HG03135 (cell line): ENCODE data around the gene TMEM45A.
"Not testable (repeated sequence)": the region's sequence is repeated elsewhere in the genome, so short reads cannot be mapped to it uniquely, and the experiment has no call there.

Source experiments
- ATAC-seq: cut with Tn5 transposase; IDR thresholded peaks from one replicate; pipeline ENCODE4 v1.9.1; 2021; ENCODE audit warnings: mild to moderate bottlenecking, moderate library complexity; ENCODE audit not compliant: unreplicated experiment

Gene TMEM45A

DNA sequence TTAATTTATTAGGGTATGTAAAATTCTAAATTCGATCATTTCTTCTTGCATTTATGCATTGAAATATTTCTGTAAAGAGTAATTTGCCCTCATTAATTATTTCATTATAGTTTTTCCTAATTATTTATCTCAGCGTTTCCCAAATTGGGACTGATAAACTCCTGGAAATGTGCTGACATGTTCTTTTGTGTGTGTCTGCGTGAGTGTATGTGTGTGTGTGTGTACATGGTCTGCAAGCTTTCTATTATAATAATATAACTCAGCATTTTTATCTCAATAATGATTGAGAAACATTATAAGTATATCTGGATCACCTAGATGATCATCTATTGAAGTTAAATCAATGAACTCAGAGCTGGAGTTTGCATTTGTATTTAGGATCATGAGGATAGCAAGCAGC, 38.7 kb downstream of the TMEM45A start:
- no peak for ATAC-seq

DNA sequence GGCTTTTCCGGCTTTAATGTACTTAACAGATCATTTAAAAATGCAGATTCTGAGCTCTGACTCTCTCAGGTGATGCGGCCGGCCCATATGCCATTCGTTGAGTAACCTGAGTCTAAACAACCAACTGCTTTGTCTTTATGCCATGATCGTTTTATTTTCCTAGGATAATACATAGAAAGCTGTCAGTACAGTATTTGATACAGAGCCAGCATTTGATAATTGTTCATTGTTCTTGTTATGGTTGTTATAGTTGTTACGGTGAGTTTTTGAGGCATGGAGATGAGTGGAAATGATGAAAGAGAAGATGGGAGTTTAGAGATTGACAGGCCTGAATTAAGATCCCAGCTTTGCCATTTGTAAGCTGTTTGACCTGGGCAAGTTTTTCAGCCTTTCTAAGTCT, 40.0 kb downstream of the TMEM45A start:
- no peak for ATAC-seq

DNA sequence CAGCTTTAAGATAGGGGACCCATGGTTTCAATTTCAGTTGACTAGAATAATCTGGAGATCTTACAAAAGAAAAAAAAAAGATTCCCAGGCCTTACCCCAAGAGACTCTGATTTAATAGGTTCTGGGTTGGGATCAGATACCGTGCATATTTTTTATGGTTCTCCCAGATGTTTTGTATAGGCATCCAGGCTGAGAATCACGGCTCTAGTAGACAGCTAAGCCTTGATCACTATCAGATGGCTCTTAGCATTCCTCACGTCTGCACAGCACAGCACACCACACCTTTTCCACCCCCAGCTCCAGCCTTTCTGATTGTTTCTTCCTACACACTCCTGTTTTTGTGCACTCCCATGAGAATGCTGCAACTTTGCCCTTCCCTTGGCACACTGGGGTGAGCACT, 40.8 kb downstream of the TMEM45A start:
- ATAC-seq = no peak

DNA sequence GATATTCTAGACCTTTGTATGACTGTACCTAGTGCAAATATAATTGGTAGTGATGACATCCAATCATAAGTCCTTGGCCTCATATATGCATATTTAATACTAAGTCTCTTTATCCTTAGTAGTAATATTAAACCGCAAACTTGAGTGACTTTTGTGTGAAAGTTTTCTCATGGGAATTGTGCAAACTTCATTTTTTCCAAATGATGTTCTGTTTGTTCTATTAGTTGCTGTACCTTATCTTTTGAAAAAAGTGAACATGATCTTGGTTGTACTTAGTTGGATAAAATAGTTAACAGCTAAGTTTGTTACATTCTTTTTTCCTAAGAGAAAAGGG, 43.2 kb downstream of the TMEM45A start:
- ATAC-seq = no peak

DNA sequence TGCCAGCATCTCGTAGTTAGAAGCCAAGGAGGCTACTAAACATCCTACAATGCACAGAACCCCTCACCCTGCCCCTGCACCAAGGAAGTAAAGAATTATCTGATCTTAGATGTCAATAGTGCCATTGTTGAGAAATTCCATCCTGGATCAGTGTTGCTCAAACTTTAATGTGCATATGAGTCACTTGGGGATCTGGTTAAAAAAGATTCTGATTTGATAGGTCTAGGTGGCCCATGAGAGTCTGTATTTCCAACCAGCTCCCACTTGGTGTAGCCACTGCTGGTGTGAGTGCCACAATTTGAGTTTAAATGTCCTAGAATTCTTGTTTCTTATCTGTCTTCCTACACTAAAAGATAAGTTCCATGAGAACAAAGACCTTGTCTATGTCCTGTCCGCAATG, 43.7 kb downstream of the TMEM45A start:
- ATAC-seq = no peak

DNA sequence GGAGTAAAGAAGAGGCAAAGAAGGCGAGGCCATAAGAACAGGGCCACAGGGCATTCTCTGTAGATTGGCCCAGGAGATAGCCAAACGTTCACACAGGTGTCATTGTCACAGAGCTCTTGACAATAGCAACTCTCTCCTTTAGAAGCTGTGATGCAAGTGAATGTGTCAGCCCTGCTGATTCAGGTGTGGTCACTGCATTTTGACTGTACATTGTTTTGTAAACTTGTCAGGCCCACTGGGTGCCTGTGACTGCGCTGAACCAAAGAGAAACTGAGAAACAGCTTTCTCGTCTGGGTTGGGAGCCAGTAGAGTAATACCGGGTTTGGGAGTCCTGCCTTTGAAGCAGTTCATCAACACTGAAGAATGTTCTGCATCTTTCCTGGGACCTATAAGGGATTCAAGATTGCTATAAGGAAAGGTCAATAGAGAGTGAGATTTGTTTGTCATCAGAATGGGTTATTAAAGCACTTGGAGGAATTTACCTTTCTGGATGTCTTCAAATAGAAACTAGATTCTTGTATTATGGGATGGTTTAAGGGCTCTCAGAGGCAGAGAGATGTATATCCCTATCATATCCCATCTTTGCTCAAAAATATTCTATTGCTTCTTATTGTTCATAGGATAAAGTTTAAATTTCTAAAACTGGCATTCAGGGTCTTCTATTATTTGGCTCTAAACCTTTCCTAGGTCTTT, 45.4 kb downstream of the TMEM45A start:
- no peak for ATAC-seq

DNA sequence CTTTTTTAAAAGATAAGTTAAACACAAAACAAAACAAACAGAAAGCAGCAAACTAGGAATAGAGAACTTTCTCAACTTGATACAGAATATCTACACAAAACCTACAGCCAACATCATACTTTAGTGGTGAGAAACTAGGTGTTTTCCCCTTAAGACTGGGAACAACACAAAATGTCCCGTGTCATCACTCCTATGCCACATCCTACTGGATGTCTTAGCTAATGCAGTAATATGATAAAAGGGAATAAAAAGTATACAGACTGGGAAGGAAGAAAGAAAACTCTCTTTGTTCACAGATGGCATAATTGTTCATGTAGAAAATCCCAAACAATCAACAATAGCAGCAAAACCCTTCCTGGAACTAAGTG, 45.9 kb downstream of the TMEM45A start:
- ATAC-seq = no peak

DNA sequence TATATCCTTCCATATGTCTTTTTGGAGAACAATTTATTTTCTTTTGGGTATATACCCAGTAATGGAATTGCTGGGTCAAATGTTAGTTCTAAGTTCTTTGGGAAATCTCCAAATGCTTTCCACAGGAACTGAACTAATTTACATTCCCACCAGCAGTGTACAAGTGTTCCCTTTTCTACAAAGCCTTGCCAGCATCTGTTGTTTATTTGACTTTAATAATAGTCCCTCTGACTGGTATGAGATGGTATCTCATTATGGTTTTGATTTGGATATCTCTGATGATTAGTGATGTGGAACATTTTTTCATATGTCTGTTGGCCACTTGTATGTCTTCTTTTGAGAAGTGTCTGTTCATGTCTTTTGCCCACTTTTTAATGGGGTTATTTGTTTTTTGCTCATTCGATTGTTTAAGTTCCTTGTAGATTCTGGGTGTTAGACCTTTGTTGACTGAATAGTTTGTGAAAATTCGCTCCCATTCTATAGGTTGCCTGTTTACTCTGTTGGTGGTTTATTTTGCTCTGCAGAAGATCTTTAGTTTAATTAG, 48.4 kb downstream of the TMEM45A start:
- no peak for ATAC-seq

DNA sequence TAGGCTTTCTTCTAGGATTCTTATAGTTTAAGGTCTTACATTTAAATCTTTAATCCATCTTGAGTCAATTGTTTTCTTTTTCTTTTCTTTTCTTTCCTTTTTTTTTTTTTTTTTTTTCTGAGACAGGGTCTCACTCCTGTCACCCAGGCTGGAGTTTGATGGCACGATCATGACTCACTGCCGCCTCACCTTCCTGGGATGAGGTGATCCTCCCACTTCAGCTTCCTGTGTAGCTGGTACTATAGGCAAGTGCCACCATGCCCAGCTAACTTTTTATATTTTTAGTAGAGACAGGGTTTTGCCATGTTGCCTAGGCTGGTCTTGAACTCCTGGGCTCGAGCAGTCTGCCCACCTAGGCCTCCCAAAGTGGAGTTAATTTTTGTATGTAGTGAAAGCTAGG, 49.0 kb downstream of the TMEM45A start:
- not testable (repeated sequence) for ATAC-seq

DNA sequence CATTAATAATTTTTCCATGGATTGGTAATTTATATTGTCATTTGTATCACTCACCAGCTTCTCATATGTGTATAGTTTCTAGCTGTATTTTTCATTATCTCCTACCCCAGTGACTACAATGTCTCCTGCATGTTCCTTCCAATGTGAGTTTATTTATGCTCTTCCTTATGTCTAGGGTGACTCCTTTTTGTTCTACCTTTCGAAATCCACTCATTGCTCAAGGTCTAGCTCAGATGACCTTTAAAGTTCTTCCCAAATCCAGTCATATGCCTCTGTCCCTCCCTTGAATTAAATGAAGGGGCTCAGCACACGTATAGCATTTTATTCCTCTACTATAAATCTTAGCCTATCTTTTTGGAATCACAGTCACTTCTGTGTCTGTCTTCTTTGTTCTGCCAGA, 53.0 kb downstream of the TMEM45A start:
- no peak for ATAC-seq

DNA sequence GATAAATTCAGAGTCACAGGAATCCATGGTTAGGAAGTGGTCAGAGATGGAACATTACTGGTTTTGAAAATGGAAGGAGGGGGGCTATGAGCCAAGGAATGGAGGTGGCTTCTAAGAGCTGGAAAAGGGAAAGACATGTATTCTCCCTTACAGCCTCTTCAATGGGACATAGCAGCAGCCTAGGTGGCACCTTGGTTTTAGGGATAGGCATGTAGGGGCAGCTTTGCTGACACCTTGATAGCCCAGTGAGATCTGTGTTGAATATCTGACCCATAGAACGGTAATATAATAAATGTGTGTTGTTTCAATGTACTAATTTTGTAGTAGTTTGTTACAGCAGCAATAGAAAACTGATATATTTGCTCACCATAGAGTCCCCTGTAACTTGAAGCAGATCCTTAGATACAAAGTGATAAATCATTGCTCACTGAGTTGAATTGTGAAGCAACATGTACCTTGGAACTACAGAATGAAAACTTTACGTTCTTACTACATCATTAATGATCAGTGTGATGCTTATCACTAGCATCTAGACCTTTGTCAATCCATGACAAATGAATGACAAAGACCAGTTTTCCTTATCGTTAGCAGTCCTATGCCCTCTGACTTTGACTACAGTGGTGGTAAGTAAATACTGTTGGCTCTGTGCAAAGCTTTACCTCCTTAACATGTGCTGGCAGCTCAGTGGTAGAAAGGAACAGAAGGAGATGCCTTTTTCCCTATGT, 53.8 kb downstream of the TMEM45A start:
- no peak for ATAC-seq

DNA sequence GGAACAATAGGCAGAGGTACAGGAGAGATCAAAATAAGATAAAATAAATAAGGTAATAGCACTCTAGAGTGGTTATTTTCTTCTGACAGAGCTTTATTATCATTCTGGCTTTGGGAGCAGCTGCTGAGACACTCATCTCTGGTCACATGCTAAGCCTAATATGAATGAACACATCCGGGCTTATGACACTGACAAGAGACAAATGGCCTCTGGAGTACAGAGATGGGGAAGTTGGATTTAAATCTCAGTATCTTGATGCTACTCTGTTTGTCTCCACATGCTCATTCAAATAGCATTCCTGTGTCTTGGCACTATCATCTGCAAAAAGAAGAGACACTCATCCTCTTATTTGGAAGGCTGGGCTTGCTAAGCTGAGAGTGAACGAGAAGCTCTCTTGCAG, 55.6 kb downstream of the TMEM45A start:
- ATAC-seq = no peak

DNA sequence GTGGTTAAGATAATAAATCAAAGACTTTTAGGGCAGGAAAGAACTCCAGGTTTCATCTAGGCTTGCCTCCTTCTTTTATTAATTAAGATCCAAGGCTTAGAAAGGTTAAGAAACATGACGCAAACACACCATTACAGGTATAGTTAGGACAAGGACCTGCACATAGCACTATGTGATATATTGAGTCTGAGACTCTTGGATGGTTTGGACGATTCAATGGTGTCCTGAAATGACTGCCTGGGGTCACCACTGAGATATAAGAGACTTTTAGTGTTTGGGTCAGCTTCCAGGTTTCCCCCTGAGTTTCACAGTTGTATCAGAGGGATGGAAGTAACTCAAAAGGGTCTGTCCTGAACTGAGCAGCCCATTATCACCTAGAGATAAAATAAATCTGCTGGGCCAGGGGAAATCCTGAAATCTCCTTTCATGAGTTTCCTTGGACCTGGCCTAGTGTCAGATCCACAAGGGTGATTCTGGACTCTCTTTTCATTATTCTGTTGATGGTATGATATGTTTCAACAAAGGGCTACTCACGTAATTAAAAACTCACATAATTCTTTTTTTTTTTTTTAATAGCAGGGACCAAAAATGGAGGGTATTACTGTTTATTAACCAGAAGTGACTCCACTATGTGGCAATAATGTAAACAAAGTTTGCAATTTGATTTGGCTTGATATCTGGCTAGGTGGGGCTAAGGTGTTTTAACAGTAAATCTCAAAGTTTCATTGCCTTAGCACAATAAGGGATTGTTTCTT, 61.4 kb downstream of the TMEM45A start:
- no peak for ATAC-seq

DNA sequence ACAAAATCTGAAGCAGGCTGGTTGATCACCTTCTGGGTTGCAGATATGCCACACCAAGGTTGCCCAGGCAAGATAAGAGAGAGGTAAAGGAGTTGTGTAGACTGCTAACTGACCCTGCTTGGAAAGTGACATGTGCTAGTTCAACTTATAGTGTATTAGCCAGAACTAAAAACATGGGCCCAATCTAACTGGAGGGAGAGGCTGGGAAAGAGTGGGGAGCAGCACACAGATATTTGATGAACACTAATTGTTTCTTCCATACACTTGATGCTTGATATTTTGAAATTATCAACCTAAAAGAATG, 61.9 kb downstream of the TMEM45A start:
- no peak for ATAC-seq

DNA sequence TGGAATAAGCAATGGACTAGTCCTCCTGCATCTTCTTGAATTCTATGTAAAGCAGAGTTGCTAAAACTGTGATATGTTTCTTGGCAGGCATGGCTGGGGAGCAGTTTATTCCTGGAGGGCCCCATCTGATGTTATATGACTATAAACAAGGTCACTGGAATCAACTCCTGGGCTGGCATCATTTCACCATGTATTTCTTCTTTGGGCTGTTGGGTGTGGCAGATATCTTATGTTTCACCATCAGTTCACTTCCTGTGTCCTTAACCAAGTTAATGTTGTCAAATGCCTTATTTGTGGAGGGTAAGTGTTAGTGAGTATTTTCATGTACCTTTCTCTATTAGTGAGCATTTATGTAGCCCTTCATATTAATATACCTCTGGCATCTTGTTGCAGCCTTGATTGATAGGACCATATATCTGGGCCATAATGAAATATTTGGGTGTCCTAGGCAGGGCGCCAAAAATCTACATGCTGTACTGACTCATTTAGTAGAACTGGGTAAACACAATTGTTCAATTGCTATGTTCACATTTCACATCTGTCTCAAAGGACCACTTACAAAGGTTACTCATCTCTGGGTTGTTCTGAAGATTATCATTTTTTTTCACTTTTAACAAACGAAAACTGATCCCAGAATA, 64.4 kb downstream of the TMEM45A start:
- no peak for ATAC-seq

DNA sequence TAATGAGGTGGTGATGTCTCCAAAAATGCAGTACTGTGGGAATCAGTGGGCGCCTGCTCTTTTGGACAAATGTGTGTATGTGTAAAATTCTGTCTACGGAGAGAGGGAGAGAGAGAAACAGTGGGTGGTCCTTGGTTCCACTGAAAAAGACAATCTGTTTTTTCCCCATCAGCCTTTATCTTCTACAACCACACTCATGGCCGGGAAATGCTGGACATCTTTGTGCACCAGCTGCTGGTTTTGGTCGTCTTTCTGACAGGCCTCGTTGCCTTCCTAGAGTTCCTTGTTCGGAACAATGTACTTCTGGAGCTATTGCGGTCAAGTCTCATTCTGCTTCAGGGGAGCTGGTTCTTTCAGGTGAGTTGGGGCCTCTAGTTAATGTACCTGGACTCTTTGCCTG, 65.8 kb downstream of the TMEM45A start:
- ATAC-seq = no peak

DNA sequence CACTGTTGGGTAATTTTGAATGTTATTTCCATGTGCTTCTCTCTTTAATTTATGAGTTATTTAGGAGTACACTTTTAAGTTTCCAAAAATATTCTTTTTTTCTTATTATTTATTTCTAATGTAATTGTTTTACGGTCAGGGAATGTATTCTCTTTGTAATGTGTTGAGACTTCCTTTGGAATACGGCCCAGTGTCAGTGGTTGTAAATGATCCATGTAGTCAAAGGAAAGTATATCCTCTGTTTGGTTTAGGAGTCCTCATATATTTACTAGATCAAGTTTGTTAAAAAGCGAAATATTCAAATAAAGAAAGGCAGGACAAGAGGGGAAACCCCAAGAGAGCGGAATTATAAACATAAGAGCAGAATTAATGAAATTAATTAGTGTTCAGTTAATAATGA, 68.0 kb downstream of the TMEM45A start:
- no peak for ATAC-seq

DNA sequence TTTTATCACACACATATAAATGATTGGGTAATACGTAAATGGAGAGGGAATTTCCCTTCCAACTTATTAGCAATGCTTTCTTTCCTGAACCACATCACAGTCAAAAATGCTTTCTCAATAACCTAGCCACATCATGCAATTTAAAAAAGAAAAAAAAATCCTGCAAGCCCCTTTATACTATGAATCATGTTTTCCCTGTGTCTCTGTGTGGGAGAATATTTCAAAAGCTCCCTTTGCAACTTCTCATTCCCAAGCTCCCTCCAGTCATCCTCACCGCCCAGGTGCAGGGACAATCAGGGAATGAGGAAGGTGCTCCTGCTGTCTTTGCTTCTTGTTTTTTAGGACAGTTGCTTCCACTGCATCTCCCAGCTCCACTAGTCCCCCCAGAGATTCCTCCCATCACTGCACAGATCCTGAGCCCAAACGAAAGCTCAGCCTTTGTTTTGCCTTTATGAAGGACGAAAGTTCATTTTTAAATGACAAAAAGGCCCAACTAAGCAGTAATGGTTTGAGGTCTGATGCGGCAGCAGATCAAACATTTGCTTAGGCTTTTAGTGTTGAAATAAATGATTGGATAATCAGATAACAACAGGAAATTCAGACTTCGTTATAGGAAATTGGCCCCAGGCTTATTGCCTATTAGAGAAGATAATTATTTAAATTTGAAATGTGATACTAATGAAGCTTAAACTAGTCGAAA, 69.2 kb downstream of the TMEM45A start:
- ATAC-seq = no peak

DNA sequence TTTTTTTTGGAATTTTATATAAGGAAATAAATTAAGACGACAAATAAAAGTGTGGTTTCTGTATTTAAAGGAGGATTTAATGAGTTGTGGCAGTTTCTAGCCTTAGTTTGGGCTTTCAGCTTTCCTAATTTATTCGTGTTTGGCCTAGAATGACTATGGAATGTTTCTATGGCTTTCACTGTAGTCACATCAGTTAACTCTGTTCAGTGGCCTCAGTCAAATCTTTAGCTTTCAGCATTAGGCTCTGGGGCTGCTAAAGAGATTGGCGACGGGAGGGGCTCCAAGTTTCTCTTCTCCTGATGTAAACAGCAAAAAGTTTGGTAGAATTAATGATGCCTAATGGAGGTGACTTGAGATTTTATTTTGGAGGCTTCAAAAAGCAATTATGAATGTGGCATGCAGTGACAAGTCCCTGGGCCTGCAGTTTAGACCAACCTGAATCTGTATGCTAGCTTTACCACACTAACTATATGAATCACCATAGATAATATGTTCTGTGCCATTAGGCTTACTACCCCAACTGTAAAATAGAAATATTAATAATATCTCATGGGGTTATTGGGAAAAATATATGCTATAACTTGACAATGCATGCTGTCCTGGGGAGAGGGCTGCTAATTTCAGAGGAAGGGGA, 69.9 kb downstream of the TMEM45A start:
- no peak for ATAC-seq

DNA sequence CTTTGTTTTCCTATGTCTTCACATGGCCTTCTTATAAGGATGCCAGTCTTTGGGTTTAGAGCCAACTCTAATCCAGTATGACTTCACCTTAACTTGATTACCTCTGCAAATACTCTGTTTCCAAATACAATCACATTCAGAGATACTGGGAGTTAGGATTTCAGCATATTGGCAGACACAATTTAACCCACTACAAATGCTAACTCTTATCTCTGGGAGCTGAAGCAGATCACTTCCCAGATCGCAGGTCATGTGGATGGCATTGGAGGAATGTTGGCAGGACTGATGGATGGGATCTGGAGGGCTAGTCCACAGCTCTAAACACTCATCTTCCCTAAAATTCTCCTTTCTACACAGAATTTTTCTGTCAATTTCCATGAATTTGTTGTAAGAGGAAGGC, 70.8 kb downstream of the TMEM45A start:
- ATAC-seq = no peak
